GM19043 (cell line): ENCODE data around the gene ASTN1.

Experiments used
- ATAC-seq: cut with Tn5 transposase; IDR thresholded peaks from one replicate; pipeline ENCODE4 v1.9.1; 2021; ENCODE audit warnings: low read depth; ENCODE audit not compliant: unreplicated experiment

Gene ASTN1

GRCh38 chr1:176938375-176938774, 226.1 kb downstream of the ASTN1 start:
- ATAC-seq: no peak

- no peak for ATAC-seq
These were observed 230.1 kb downstream of the ASTN1 start for GRCh38 chr1:176934370-176934769.

DNA sequence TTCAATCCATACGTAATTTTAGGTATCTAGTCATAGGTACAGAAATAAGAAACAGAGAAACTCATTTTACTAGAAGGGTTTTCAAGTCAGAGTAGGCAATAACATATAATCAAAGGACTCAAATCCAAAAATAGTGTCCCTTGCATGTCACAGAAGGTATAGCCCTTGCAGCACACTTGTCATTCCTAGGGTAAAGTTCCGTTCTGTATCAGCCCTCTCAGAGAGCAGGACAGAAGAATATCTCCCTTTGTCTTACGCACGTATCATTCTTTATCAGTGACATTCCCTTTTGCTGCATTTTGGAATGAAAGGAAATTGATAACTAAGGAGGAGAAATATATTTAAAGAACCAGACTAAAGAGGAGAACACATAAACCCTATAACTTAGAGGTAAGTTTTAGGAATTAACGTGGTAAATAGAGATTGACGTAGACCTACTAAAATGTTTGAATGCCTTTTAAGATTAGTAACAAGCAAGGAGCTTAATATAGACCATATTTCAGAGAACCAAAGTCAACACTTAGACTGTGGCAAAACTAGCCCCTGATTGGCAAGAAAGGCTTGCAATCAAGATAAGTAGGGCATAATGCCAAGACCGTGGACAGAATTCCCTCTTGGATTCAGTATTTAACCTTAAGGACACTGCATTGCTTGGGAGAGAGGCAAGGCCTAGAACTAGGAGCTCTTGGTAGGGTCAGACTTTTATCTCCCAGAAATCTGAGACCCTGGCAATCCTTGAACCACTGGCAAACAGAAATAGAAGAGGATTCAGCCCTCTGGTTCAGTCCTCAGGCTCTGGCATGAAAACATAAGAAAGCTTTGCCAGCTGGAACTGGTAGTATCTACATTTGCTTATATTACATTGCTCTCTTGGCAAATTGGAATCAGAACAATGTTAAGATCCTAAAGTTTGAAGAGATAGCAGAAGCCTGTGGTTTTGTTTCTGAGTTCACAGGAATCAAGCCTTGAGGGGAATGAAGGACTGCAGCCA, 232.1 kb downstream of the ASTN1 start:
- ATAC-seq: no peak

GRCh38 chr1:176931526-176931925, 233.0 kb downstream of the ASTN1 start:
- no peak for ATAC-seq

GRCh38 chr1:176926330-176927086, 238.0 kb downstream of the ASTN1 start:
- no peak for ATAC-seq

GRCh38 chr1:176925223-176925622, 239.3 kb downstream of the ASTN1 start:
- no peak for ATAC-seq

DNA sequence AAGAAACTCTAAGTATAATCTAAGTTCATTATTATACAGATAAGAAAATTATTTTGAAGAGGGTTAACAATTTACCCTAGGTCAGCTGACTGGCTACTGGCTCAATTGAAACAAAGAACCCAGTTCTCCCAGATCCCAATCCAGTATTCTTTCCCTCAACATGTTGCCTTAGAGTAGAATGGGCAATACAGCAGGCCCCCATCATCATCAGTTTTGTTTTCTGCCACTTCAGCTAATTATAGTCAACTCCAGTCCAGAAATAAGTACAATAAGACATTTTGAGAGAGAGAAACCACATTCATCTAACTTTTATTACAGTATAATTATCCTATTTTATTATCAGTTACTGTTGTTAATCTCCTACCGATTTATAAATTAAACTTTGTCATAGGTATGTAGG, 241.2 kb downstream of the ASTN1 start:
- no peak for ATAC-seq

GRCh38 chr1:176919386-176920378, 244.8 kb downstream of the ASTN1 start:
- ATAC-seq: no peak

DNA sequence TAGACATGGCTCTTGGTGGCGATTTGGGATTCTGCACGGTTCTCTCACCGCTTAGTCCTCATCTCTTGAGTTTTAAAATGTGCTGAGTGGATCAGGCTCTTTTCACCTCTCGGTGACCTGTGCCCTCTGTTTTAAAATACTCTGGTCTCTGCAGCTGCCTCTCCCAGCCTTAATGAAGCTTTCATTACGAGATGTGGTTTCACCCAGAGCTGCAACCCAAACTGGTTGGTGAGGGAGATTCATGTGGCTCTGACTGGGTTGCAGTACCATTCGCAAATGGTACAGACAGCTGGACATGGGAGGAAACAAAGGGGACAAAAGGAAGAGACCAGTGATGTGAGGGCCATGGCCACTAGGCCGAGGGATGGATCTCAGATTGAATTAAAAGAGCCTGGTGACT, 258.9 kb downstream of the ASTN1 start:
- ATAC-seq: no peak

- ATAC-seq: no peak
These were observed 260.3 kb downstream of the ASTN1 start for GRCh38 chr1:176904057-176904751.

- ATAC-seq: no peak
These were observed 261.0 kb downstream of the ASTN1 start for GRCh38 chr1:176903474-176903873.

GRCh38 chr1:176899321-176899720, 265.2 kb downstream of the ASTN1 start:
- no peak for ATAC-seq

- ATAC-seq: peak; percentile 75
These were observed 266.9 kb downstream of the ASTN1 start for GRCh38 chr1:176897350-176898236.

DNA sequence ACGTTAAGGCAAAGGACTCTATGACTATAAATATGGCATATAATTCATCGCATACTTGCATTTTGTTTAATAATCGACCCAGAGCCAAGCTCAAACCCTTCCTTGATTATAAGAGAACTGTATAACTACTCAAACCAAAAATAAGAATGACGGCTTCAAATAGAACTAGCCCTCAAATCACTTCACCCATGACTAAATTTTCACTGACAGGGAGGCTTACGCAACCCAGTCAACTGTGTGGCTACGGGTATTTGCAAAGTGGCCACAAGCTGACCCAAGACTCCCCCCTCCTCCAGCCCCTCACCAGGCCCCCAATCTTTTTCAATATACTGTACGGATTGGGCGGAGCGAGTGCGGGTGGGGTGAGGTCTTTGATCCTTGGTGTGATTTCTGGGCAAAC, 268.3 kb downstream of the ASTN1 start:
- no peak for ATAC-seq

- ATAC-seq: no peak
These were observed 270.1 kb downstream of the ASTN1 start for GRCh38 chr1:176894450-176894849.

- ATAC-seq: no peak
These were observed 270.7 kb downstream of the ASTN1 start for GRCh38 chr1:176893625-176894352.

GRCh38 chr1:176888471-176889032, 276.0 kb downstream of the ASTN1 start:
- ATAC-seq: no peak

DNA sequence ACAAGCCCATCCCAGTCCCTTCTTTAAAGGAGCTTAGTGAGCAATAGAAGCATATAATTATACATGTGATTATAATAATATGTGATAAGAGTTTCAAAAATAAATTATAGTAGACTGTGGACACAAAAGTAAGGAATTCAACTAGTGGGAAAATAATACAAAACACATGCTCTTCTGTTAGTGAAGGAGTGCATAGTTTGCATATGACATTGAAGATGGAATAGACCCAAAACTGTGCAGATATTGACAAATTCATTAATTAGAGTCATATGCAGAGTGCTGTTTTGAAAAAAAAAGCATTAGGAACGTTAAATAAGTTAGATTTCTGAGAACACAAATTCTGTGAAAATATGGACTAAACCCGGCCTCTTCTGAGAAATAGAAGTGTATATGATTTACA, 278.8 kb downstream of the ASTN1 start:
- no peak for ATAC-seq
